ENCODE measurements around the gene POLRMT. TPM values are rescaled to one million over a fixed set of nuclear protein-coding genes. Genes with fewer than 3 reads are reported as not detected.
A peak's percentile ranks its signal among the peaks of the same experiment; 100 is the strongest.

The POLRMT gene
- total and polyA plus RNA-seq, 4 donors: 16.1 to 76.7 (median 38.4) TPM

- Histone ChIP-seq H3K4me1 (ENCODE audit: control insufficient read depth in 5 of 5, insufficient read depth in 5 of 5, low read length in 5 of 5) (peaks cover 0 to 8% (median 0%) of the 10 kb centered on the region in 5 donors), H3K4me3 (no peak overlapping the region), H3K27ac (ENCODE audit: low read depth in 1 of 2, low read length in 1 of 2) (no peak overlapping the region), H3K36me3 (ENCODE audit: control insufficient read depth in 4 of 4, insufficient read depth in 4 of 4, low read length in 4 of 4) (peaks cover 0 to 39% (median 10%) of the 10 kb centered on the region in 4 donors), H3K9me3 (ENCODE audit: control insufficient read depth in 4 of 4, insufficient read depth in 3 of 4, low read length in 3 of 4) (peaks cover 0 to 11% (median 0%) of the 10 kb centered on the region in 4 donors), H3K27me3 (ENCODE audit: control insufficient read depth in 3 of 3, insufficient read depth in 3 of 3, low read length in 2 of 3) (peaks cover 0 to 7% (median 3%) of the 10 kb centered on the region in 3 donors), H3K9ac (ENCODE audit: insufficient read depth in 1 of 2, low read length in 2 of 2) (no peak overlapping the region)
- no peak for TF ChIP-seq CTCF (IDR thresholded peaks at IDR 0.05; ENCODE audit: control extremely low read depth, extremely low read depth)
- WGBS, 2 donors: 16% methylated on average over 50 to 94 of the region's 97 CpGs
- ATAC-seq (ENCODE audit: insufficient read depth, low FRiP score) (no peak), DNase-seq (no peak)
These were observed 17.2 kb downstream of the POLRMT start for GRCh38 chr19:616062-616700.

- Histone ChIP-seq H3K36me3 (ENCODE audit: control insufficient read depth in 4 of 4, insufficient read depth in 4 of 4, low read length in 4 of 4) (peaks cover 0 to 35% (median 8%) of the 10 kb centered on the region in 4 donors), H3K4me1 (ENCODE audit: control insufficient read depth in 5 of 5, insufficient read depth in 5 of 5, low read length in 5 of 5) (peaks cover 0 to 8% (median 3%) of the 10 kb centered on the region in 5 donors), H3K9ac (ENCODE audit: insufficient read depth in 1 of 2, low read length in 2 of 2) (no peak overlapping the region), H3K9me3 (ENCODE audit: control insufficient read depth in 4 of 4, insufficient read depth in 3 of 4, low read length in 3 of 4) (peaks cover 0 to 11% (median 0%) of the 10 kb centered on the region in 4 donors), H3K27me3 (ENCODE audit: control insufficient read depth in 3 of 3, insufficient read depth in 3 of 3, low read length in 2 of 3) (peaks cover 0 to 7% (median 3%) of the 10 kb centered on the region in 3 donors), H3K27ac (ENCODE audit: low read depth in 1 of 2, low read length in 1 of 2) (no peak overlapping the region), H3K4me3 (no peak overlapping the region)
- DNase-seq: peak in 2 of 3 donors; percentile 25 to 28
- WGBS, 2 donors: 22 to 35% methylated on average over 20 to 33 of the region's 33 CpGs
- ATAC-seq (ENCODE audit: insufficient read depth, low FRiP score): no peak
- TF ChIP-seq CTCF (IDR thresholded peaks at IDR 0.05; ENCODE audit: control extremely low read depth, extremely low read depth): no peak
These were observed 17.7 kb downstream of the POLRMT start for GRCh38 chr19:615619-616018.

- WGBS, 2 donors: 67 to 84% methylated on average over 49 to 54 of the region's 54 CpGs
- no peak for TF ChIP-seq CTCF (IDR thresholded peaks at IDR 0.05; ENCODE audit: control extremely low read depth, extremely low read depth)
- Histone ChIP-seq H3K4me1 (ENCODE audit: control insufficient read depth in 5 of 5, insufficient read depth in 5 of 5, low read length in 5 of 5) (peaks cover 0 to 18% (median 3%) of the 10 kb centered on the region in 5 donors), H3K27me3 (ENCODE audit: control insufficient read depth in 3 of 3, insufficient read depth in 3 of 3, low read length in 2 of 3) (peaks cover 0 to 7% (median 3%) of the 10 kb centered on the region in 3 donors), H3K36me3 (ENCODE audit: control insufficient read depth in 4 of 4, insufficient read depth in 4 of 4, low read length in 4 of 4) (peaks cover 0 to 19% (median 5%) of the 10 kb centered on the region in 4 donors), H3K27ac (ENCODE audit: low read depth in 1 of 2, low read length in 1 of 2) (no peak overlapping the region), H3K4me3 (no peak overlapping the region), H3K9me3 (ENCODE audit: control insufficient read depth in 4 of 4, insufficient read depth in 3 of 4, low read length in 3 of 4) (peaks cover 0 to 9% (median 0%) of the 10 kb centered on the region in 4 donors), H3K9ac (ENCODE audit: insufficient read depth in 1 of 2, low read length in 2 of 2) (no peak overlapping the region)
- DNase-seq: no peak
- ATAC-seq (ENCODE audit: insufficient read depth, low FRiP score): no peak
These were observed 19.4 kb downstream of the POLRMT start for GRCh38 chr19:613732-614567.
